Ramos (cell line): ENCODE results near the gene AFF3.
"Not testable (repeated sequence)": the region's sequence is repeated elsewhere in the genome, so short reads cannot be mapped to it uniquely, and the experiment has no call there.

ENCODE experiments used
- in situ Hi-C: fragments of 300-500 bp; cut with MboI; formaldehyde crosslinking; loops from one replicate; pipeline ENCODE4 v1.14.3; 2022; ENCODE audit warnings: low sequenced_read_pairs; ENCODE audit not compliant: unreplicated experiment

Gene AFF3

GRCh38 chr2:99674090-99674489 is 468.3 kb downstream of the AFF3 start:
- in situ Hi-C loops, result no loop called here

- in situ Hi-C loops, result no loop called here
These were observed 469.5 kb downstream of the AFF3 start for GRCh38 chr2:99672766-99673350.

GRCh38 chr2:99670768-99671734 is 471.3 kb downstream of the AFF3 start:
- in situ Hi-C loops, result no loop called here

GRCh38 chr2:99666256-99666655 is 476.1 kb downstream of the AFF3 start:
- in situ Hi-C loops, result no loop called here

- in situ Hi-C loops, result no loop called here
These were observed 478.7 kb downstream of the AFF3 start for GRCh38 chr2:99663641-99664040.

GRCh38 chr2:99662761-99663341 is 479.5 kb downstream of the AFF3 start:
- in situ Hi-C loops, result no loop called here

GRCh38 chr2:99661761-99662160 is 480.6 kb downstream of the AFF3 start:
- in situ Hi-C loops, result not testable (repeated sequence)

- in situ Hi-C loops, result no loop called here
These were observed 481.6 kb downstream of the AFF3 start for GRCh38 chr2:99660616-99661406.

- in situ Hi-C loops, result no loop called here
These were observed 482.5 kb downstream of the AFF3 start for GRCh38 chr2:99659874-99660273.

- in situ Hi-C loops, result no loop called here
These were observed 484.6 kb downstream of the AFF3 start for GRCh38 chr2:99657691-99658258.

GRCh38 chr2:99656994-99657393 is 485.4 kb downstream of the AFF3 start:
- in situ Hi-C loops, result no loop called here

GRCh38 chr2:99653433-99653832 is 489.0 kb downstream of the AFF3 start:
- in situ Hi-C loops, result no loop called here

GRCh38 chr2:99652862-99653261 is 489.5 kb downstream of the AFF3 start:
- in situ Hi-C loops, result no loop called here

- in situ Hi-C loops, result no loop called here
These were observed 490.3 kb downstream of the AFF3 start for GRCh38 chr2:99651930-99652670.

GRCh38 chr2:99648906-99649789 is 493.2 kb downstream of the AFF3 start:
- in situ Hi-C loops, result no loop called here

GRCh38 chr2:99648178-99648844 is 494.1 kb downstream of the AFF3 start:
- in situ Hi-C loops, result no loop called here

GRCh38 chr2:99645960-99646359 is 496.4 kb downstream of the AFF3 start:
- in situ Hi-C loops, result no loop called here

- in situ Hi-C loops, result loop anchor here (5.0 kb wide), 1 partner anchor 608 kb away; no protein-coding TSS in a partner anchor
These were observed 498.0 kb downstream of the AFF3 start for GRCh38 chr2:99644419-99644787.
